Heart left ventricle (tissue), 16 donors: ENCODE data around the gene PIP5K1C. TPM values are rescaled to one million over a fixed set of nuclear protein-coding genes. Genes with fewer than 3 reads are reported as not detected.
A peak's percentile ranks its signal among the peaks of the same experiment; 100 is the strongest.

Source experiments
- ATAC-seq, 4 donors: fragments of 200-7000 bp; cut with Tn5 transposase; one replicate each; pipeline ENCODE4 v1.9.1; 2020 to 2022; ENCODE audit warnings: moderate library complexity in 4 of 4, mild to moderate bottlenecking in 3 of 4, moderate number of reproducible peaks in 1 of 4
- DNase-seq, 5 donors: peaks; one replicate each; pipeline ENCODE4 v3.0.0-alpha.2; 2020
- H3K27ac ChIP-seq, 12 donors: fragments of 200-600 bp; sonication (generic) in 4 of 12; one replicate each; pipeline versions ENCODE4 v1.5.0 to v1.8.0; 2016 to 2022; ENCODE audit warnings: mild to moderate bottlenecking in 2 of 12
- H3K27me3 ChIP-seq, 9 donors: fragments of 200-600 bp; sonication (generic) in 2 of 9; one replicate each; pipeline versions ENCODE4 v1.5.1 to v1.8.0; 2016 to 2022; ENCODE audit warnings: mild to moderate bottlenecking in 3 of 9
- H3K36me3 ChIP-seq, 9 donors: fragments of 200-600 bp; sonication (generic) in 2 of 9; one replicate each; pipeline versions ENCODE4 v1.5.0 to v1.8.0; 2018 to 2022; ENCODE audit warnings: mild to moderate bottlenecking in 2 of 9
- H3K4me1 ChIP-seq, 12 donors: fragments of 200-600 bp; sonication (generic) in 4 of 12; one replicate each; pipeline versions ENCODE4 v1.5.0 to v1.8.0; 2016 to 2022; ENCODE audit warnings: mild to moderate bottlenecking in 3 of 12
- H3K4me3 ChIP-seq, 12 donors: fragments of 200-600 bp; sonication (generic) in 4 of 12; one replicate each; pipeline versions ENCODE4 v1.5.0 to v1.8.0; 2017 to 2022; ENCODE audit warnings: mild to moderate bottlenecking in 9 of 12, moderate library complexity in 4 of 12
- H3K9me3 ChIP-seq, 12 donors: fragments of 200-600 bp; sonication (generic) in 4 of 12; one replicate each; pipeline versions ENCODE4 v1.5.0 to v1.8.0; 2016 to 2022; ENCODE audit warnings: mild to moderate bottlenecking in 1 of 12
- POLR2A ChIP-seq, 2 donors: fragments of 450-650 bp; IDR thresholded peaks; one replicate each; pipeline ENCODE4 v1.6.1; 2017; ENCODE audit warnings: antibody characterized with exemption in 2 of 2, mild to moderate bottlenecking in 2 of 2, moderate library complexity in 2 of 2
- WGBS, 4 donors: extraction: QIAGEN DNeasy Blood & Tissue Kit in 2 of 4; methylation state at CpG; one replicate each; pipeline versions ENCODE4 v1.1.5 to v1.1.7; 2013 to 2018; 5-methylcytosine and 5-hydroxymethylcytosine counted together
- intact Hi-C, 10 donors: fragments of 100-400 bp; cut with DNase I; formaldehyde crosslinking; loops; one replicate each; pipeline versions ENCODE4 v1.11.1 to v1.14.2; 2022
- polyA plus RNA-seq, 2 donors: library from polyadenylated mRNA; stranded (reverse); fragments of 200-250 nt; gene quantifications; one replicate each; pipeline ENCODE4 v1.2.3, GENCODE V29; 2013
- total RNA-seq, 9 donors: library from RNA; depleted of rRNA in 2 of 9; stranded (reverse); fragments of >200 nt in 2 of 9; fragmentation: NEBNext Ultra II Directional in 3 of 9; extraction: Animal tissue kit (Norgen Biotek cat#: 25700) in 3 of 9; gene quantifications; one replicate each; pipeline versions ENCODE4 v1.1.0 to v1.2.4, GENCODE V29; 2016 to 2023
- TF ChIP-seq, protein P1 (sequence below), 12 donors: fragments of 200-600 bp; sonication (generic) in 4 of 12; IDR thresholded peaks; one replicate each; pipeline versions ENCODE4 v1.5.0 to v1.8.0; 2018 to 2022; ENCODE audit warnings: antibody characterized with exemption in 12 of 12, mild to moderate bottlenecking in 5 of 12
- donor health status: ischemic (EF 13 %, LVEDD 7.1; RV severe dilation, severe dysfunction).
- donor health status: healthy with polysubstance abuse.
- donor health status: DM: no; HTN: yes; CAD: no.
- donor health status: DM: no; HTN: no; CAD: no.
- donor health status: ischemic (EF 25% LVEDD 6.9; RV normal size, moderate dysfunction).
- donor health status: ischemic (EF 25% LVEDD 5.7; RV mildly dilated, moderate dysfunction).
- donor health status: healthy.
- donor health status: DM: yes; HTN: yes; CAD: no.
- donor health status: ischemic (EF 35%, LVEDD 5.7; RV mildly dilated, moderate dysfunction).
- donor health status: nonischemic (EF 11% LVEDD 7.7; RV severe dilation, severe dysfunction).
- donor health status: DM: yes; HTN: yes; CAD: no.
- donor health status: PGD.
- donor health status: ischemic (EF 29% LVEDD 5.4; RV normal size, mild dysfunction).
- donor health status: nonischemic (EF 23%, LVEDD 6.1; RV moderate dilation, normal function).

The PIP5K1C gene
- total and polyA plus RNA-seq, 11 donors = 23.9 to 56.6 (median 36.3) TPM

DNA sequence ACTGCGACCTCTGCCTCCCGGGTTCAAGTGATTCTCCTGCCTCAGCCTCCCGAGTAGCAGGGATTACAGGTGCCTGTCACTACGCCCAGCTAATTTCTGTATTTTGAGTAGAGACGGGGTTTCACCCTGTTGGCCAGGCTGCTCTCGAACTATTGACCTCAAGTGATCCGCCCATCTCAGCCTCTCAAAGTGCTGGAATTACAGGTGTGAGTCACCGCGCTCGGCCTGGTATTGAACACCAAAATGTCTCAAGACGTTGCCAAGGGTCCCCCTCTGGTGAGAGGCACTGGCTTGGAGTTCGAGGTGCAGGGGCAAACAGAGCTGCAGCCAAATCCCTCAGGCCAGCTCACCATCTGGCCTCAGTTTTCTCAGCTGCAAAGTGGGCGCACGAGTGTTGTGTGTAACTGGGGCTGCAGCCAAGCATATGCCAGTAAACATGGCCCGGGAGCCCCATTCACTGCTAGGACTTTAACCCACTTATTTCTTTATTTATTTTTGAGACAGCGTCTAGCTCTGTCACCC is 15.9 kb upstream of the PIP5K1C start:
- Histone ChIP-seq H3K27ac (no peak overlapping the region), H3K27me3 (peaks cover 13 to 30% (median 20%) of the 10 kb centered on the region in 9 donors), H3K9me3 (no peaks in the 10 kb centered on the region), H3K36me3 (no peaks in the 10 kb centered on the region), H3K4me3 (no peak overlapping the region), H3K4me1 (peaks cover 0 to 14% (median 7%) of the 10 kb centered on the region in 12 donors)
- 85 to 91% (median 89%) methylated on average over 8 to 16 of the region's 16 CpGs for WGBS, 4 donors
- intact Hi-C loops = loop anchor here in 1 of 10 donors (10.0 kb wide), 1 partner anchor 161 kb away; the partner anchor contains the start of gene MFSD12
- TF ChIP-seq, protein P1, sequence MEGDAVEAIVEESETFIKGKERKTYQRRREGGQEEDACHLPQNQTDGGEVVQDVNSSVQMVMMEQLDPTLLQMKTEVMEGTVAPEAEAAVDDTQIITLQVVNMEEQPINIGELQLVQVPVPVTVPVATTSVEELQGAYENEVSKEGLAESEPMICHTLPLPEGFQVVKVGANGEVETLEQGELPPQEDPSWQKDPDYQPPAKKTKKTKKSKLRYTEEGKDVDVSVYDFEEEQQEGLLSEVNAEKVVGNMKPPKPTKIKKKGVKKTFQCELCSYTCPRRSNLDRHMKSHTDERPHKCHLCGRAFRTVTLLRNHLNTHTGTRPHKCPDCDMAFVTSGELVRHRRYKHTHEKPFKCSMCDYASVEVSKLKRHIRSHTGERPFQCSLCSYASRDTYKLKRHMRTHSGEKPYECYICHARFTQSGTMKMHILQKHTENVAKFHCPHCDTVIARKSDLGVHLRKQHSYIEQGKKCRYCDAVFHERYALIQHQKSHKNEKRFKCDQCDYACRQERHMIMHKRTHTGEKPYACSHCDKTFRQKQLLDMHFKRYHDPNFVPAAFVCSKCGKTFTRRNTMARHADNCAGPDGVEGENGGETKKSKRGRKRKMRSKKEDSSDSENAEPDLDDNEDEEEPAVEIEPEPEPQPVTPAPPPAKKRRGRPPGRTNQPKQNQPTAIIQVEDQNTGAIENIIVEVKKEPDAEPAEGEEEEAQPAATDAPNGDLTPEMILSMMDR (IDR thresholded peaks at IDR 0.05) = no peak
- no peak for TF ChIP-seq POLR2A (IDR thresholded peaks at IDR 0.05)
- no peak for ATAC-seq
- DNase-seq = no peak

DNA sequence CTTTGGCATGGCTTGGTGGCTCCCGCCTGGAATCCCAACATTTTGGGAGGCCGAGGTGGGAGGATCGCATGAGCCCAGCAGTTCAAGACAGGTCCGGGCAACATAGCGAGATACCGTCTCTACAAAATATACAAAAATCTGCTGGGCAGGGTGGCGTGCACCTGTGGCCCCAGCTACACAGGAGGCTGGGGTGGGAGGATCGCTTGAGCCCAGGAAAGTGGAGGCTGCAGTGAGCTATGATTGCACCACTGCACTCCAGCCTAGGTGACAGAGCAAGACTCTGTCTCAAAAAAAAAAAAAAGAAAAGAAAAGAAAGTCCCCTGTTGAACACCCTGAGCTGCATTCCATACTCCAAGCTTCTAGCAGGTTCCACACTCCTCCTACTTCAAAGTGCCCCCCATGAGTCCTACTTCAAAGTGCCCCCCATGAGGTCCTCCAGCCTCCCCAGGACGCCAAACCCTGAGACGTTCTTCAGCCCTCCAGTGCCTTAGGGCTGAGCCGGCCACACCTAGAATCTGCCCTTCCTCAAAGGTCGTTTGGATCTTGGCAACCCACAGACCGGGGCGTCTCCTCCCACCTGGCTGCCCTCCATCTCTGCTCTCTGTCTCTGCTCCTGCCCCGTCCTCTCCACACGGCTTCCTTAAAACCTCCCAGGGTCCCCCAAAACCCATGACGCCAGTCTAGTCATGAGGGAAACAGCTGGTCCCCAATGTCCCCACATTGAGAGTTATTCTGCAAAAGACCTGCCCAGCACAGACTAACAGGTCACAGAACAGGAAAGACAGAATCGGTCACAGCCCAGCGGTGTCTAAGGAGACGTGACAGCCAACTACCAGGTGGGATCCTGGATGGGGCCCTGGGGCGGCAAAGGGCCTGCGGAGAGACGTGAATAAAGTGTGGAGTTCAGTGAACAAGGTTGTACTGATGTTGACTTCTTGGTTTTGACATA is 12.7 kb upstream of the PIP5K1C start:
- peaks cover 0 to 9% (median 0%) of the 10 kb centered on the region in 9 donors for H3K27me3 ChIP-seq
- intact Hi-C loops = loop anchor here in 1 of 10 donors (10.0 kb wide), 1 partner anchor 158 kb away; the partner anchor contains the start of gene MFSD12
- ATAC-seq (peak; percentile 54 to 71 (median 63)), DNase-seq (no peak)
- H3K4me1 ChIP-seq = peaks cover 0 to 19% (median 2%) of the 10 kb centered on the region in 12 donors
- H3K36me3 ChIP-seq = no peaks in the 10 kb centered on the region
- no peak overlapping the region for H3K27ac ChIP-seq
- no peaks in the 10 kb centered on the region for H3K9me3 ChIP-seq
- H3K4me3 ChIP-seq = no peak overlapping the region
- 40 to 47% (median 43%) methylated on average over 23 of the region's 23 CpGs for WGBS, 4 donors
- TF ChIP-seq, protein P1 (IDR thresholded peaks at IDR 0.05) = no peak
- TF ChIP-seq POLR2A (IDR thresholded peaks at IDR 0.05) = no peak

DNA sequence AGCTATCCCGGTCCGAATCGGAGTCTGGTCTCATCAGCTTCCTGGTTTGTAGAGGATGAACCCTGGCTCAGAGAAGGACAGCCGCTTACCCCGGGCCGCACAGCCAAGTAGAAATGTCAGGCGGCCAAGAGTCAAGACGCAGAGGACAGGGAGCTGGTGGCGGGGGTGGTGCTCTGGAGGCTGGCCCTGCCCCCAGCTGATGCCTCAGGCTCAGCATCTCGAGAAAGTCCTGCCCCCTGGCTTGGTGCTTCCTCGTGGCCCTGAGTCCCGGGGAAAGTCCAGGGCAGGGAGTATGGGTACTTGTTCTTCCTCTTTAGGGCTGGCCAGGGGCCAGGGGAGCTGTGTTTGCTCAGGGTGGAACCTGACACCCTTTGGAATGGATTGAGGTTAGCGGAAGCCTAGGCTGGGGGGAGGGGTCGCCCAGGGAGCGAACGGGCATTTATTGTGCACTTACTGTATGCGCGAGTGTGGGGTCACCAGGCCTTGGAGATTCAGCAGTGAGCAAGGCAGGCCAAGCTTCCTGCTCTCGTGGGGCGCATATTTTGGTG is 10.1 kb upstream of the PIP5K1C start:
- Histone ChIP-seq H3K36me3 (no peaks in the 10 kb centered on the region), H3K27me3 (peaks cover 0 to 27% (median 0%) of the 10 kb centered on the region in 9 donors), H3K27ac (no peak overlapping the region), H3K4me3 (no peak overlapping the region), H3K4me1 (peaks cover 0 to 19% (median 2%) of the 10 kb centered on the region in 12 donors), H3K9me3 (no peaks in the 10 kb centered on the region)
- DNase-seq (peak; percentile 59 to 89 (median 87)), ATAC-seq (peak in 3 of 4 donors; percentile 64 to 79 (median 72))
- WGBS, 4 donors = 47 to 64% (median 47%) methylated on average over 17 to 20 of the region's 20 CpGs
- intact Hi-C loops = loop anchor here in 1 of 10 donors (10.0 kb wide), 1 partner anchor 156 kb away; the partner anchor contains the start of gene MFSD12
- no peak for TF ChIP-seq POLR2A (IDR thresholded peaks at IDR 0.05)
- TF ChIP-seq, protein P1 (IDR thresholded peaks at IDR 0.05) = no peak
